Epithelial cell of prostate (primary cell): ENCODE data around the gene TGFBRAP1.

Experiments used
- DNase-seq: peaks from one replicate; pipeline ENCODE4 v3.0.0-alpha.2; 2011; ENCODE audit warnings: low read depth, low spot score
- H3K27ac ChIP-seq: fragments of 450-650 bp; 2 replicates; pipeline ENCODE4 v1.5.1; 2017; ENCODE audit warnings: mild to moderate bottlenecking

TGFBRAP1 gene

DNA sequence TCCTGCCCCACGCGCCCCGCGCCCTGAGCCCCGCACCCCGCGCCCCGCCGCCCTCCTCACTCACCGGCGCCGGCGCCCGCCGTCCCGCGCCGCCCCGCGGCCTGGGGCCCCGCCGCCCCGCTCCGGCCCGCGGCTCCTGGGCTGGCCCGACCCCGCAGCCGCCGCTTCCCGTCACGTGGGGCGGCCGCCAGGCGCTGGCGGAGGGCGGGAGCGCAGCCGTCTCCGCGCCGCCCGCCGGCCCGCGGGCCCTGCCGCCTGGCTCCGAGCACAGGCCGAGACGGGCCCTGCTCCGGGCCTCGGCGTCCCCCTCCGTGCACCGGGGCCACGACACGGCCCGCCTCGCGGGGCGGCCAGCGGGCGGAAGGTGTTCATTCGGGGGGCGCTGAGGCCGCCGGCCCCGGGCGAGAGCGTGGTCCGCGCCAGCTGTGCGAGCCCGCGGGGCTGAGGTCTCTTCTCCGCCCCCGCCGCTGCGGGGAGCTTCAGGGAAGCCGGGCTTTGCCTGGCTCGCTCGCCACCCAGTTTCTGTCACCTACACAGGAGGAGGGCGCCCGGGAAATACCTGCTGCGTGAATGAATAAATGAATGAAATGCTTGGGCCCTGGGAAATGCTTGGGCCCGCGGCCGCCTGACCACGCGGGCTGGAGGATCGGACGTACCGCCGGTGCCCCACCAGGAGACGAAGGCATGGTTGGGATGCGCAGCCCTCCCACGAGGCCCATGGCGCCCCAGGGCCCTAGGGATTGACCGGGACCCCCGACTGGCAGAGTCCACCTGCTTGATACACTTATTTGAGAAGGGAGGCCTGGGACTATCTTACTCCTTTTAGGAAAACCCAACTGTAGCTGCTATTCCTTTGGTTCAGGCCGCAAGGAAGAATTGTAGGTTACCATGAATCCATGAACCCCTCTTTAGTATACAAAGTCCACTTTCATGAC is at the start of gene TGFBRAP1:
TSS of gene TGFBRAP1 (minus strand) at position 175 of the 935 bp plus-strand sequence. CDS start 21,434 bp downstream, outside the sequence.
- peak within 1 kb of the TSS; percentile 82 for H3K27ac ChIP-seq
- no peak for DNase-seq

- no peak for DNase-seq
- H3K27ac ChIP-seq = peak overlapping the region; percentile 51
Observed at GRCh38 chr2:105378921-105379383, 49.4 kb upstream of the TGFBRAP1 start.

- H3K27ac ChIP-seq = peak overlapping the region; percentile 51
- no peak for DNase-seq
Observed at GRCh38 chr2:105378276-105378840, 48.8 kb upstream of the TGFBRAP1 start.

DNA sequence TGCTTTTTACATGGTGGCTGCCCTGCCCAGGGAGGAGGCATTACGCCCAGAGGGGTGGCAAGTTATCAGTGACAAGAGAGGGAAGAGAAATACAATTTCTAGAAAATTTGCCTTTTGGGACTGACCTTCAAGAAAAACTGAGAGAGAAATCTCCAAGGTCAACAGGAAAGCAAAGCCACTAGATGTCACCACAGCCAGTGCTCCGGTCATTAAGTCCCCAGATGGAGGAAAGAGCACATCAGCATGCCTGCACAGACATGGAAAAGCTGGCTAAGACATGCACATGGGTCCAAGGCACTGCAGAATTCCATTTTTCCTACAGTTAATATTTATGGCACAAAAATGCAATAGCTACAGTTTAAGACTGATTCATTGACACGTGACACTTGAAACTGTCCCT is 48.3 kb upstream of the TGFBRAP1 start:
- H3K27ac ChIP-seq = peak overlapping the region; percentile 51
- no peak for DNase-seq

DNA sequence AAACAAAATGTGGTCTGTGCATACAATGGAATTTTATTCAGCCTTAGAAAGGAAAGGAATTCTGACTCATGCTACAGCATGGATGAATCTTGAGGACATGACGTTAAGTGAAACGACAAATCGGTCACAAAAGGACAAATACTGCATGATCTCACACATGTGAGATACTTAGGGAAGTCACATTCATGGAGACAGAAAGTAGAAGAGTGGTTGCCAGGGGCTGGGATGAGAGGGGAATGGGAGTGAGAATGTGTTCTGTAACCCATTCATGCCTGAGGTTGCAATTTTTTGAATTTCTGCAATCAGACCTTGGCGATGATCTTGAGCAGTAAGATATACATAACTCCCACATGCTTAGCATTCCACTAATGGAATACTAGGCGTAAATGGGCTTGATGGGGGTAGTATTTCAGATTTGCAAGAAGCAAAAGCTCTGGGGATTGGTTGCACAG is 47.3 kb upstream of the TGFBRAP1 start:
- peak overlapping the region; percentile 27 for H3K27ac ChIP-seq
- no peak for DNase-seq

- no peak for DNase-seq
- H3K27ac ChIP-seq = peak overlapping the region; percentile 27
Observed at GRCh38 chr2:105376010-105376409, 46.5 kb upstream of the TGFBRAP1 start.

- no peak for DNase-seq
- H3K27ac ChIP-seq = peak overlapping the region; percentile 51
Observed at GRCh38 chr2:105375001-105375561, 45.5 kb upstream of the TGFBRAP1 start.

DNA sequence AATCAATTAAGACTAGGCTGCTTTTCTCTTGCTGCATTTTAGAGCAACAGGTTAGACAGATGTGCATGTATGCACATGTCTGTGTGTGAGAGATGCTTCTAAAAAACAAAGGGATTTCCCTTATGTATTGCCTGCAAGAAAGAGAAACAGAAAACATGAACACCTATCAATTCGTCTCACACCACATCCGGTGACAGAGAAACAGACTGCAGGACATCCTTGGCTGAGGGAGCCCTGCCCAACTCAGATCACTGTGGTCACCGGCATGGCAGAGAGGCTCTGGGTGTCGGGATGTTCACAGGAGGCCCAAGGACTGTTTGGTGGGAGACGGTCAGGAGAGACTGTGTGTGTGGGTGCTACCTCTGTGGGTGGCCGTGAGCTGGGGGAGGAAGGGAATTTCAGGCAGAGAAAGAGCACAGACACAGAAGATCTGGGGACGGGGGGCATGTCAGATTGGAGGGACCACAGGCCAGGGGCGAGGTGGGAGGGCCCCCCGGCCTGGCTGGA is 44.4 kb upstream of the TGFBRAP1 start:
- no peak for DNase-seq
- H3K27ac ChIP-seq = peak overlapping the region; percentile 51

DNA sequence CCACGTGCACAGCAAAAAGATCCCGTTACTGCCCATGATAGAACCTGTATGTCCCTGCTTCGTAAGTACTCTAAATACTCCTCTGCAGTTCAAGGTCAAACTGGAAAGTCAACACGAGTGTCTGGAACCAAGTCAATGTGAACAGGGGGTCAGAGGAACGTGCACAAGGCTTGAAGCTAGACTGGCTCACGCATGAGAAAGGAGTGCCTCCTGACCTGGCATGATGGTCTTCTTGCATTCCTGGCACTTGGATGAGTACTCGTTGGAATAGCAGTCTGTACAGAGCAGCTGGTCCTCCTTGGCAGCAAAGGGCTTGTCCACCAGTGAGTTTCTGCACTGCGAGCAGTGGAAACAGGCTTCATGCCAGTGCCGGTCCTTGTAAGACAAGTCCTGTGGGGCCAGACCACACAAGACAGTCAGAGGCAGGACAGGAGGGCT is 43.8 kb upstream of the TGFBRAP1 start:
- H3K27ac ChIP-seq = peak overlapping the region; percentile 51

GRCh38 chr2:105371810-105372209 is 42.3 kb upstream of the TGFBRAP1 start:
- no peak for DNase-seq
- H3K27ac ChIP-seq = peak overlapping the region; percentile 51

More for the DNA sequence above, 43.8 kb upstream of the TGFBRAP1 start:
- DNase-seq = no peak

- peak overlapping the region; percentile 51 for H3K27ac ChIP-seq
- no peak for DNase-seq
Observed at GRCh38 chr2:105371156-105371555, 41.6 kb upstream of the TGFBRAP1 start.

DNA sequence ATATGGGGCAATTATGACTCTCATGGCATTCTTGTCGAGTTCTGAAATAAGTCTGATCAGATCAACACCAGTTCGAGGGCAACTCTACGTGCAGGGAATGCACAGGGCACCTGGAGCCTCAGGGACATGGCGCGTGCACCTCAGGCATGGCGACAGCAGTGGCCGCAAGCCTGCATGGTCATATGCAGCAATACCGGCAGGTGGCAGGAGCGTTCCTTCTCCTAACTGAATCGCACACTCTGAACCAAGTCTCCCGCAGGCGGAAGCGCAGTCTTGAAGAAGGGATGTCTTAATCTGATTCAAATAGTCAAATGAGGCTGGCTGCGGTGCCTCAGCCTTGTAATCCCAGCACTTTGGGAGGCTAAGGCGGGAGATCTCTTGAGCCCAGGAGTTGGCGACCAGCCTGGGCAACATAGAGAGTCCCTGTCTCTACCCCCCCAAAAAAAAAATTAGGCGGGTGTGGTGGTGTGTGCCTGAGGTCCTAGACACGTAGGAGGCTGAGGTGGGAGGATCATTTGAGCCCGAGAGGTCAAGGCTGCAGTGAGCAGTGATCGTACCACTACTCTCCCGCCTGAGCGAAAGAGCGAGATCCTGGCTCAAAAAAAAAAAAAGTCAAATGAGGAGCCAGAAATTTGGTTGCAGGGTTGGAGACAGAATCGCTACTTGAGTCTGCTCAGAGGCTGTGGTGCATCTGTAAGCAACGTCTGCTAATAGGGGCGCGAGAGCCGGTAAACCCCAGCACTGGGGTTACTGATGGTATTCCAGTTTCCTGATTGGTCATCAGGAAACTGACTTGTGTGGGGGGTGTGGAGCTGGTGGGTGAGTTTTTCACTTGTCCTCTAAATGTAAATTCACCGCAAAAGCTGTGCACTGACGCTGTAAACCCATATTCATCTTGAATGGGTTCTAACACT is 40.5 kb upstream of the TGFBRAP1 start:
- peak overlapping the region; percentile 51 for H3K27ac ChIP-seq

GRCh38 chr2:105368759-105369408 is 39.3 kb upstream of the TGFBRAP1 start:
- no peak for DNase-seq
- no peak overlapping the region for H3K27ac ChIP-seq

More for the DNA sequence above, 40.5 kb upstream of the TGFBRAP1 start:
- DNase-seq = peak; percentile 40

GRCh38 chr2:105365206-105365605 is 35.7 kb upstream of the TGFBRAP1 start:
- no peak for DNase-seq
- no peak overlapping the region for H3K27ac ChIP-seq

DNA sequence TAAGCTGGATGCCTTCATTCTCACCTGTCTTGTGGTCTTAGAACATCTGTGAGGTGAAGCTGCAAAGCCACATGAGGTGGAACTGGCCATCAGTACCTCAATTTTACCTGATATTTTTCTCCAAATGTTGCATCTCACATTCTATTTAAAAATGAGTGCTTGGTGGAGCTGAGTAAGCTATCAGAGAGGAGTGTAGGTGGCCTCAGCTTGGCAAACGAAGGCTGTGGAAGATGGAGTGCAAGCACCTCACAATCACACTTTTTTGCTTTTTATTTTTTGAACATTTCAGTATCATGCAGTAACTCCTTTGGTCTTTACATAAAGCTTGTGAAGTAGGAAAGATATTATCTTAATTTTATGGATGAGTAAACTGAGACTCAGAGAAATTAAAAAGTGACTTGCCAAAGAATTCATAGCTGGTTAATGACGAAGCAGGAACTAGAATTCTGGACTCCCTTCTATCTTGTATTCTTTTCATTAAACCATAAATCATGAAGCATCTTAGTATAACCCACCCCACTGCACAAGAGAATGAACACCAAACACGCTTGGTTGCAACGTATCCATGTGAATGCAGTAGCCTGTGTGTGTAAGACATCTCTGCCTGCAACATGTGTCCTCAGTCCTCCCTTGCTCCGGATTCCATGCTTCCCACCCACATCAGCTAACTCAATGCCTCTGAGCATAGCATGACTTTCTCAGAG is 35.1 kb upstream of the TGFBRAP1 start:
- DNase-seq = no peak
- H3K27ac ChIP-seq = no peak overlapping the region

GRCh38 chr2:105362862-105363591 is 33.5 kb upstream of the TGFBRAP1 start:
- DNase-seq = no peak
- H3K27ac ChIP-seq = no peak overlapping the region

- DNase-seq = no peak
- no peak overlapping the region for H3K27ac ChIP-seq
Observed at GRCh38 chr2:105361102-105361889, 31.8 kb upstream of the TGFBRAP1 start.
